Rectal smooth muscle tissue (tissue), 1 donor: ENCODE data around the gene C1QTNF4.
"Not testable (repeated sequence)": the region's sequence is repeated elsewhere in the genome, so short reads cannot be mapped to it uniquely, and the experiment has no call there.

ENCODE experiments used
- H3K27ac ChIP-seq: one replicate; pipeline ENCODE4 v1.7.0; 2013; ENCODE audit warnings: low read depth, low read length, inconsistent platforms
- H3K27me3 ChIP-seq: one replicate; pipeline ENCODE4 v1.7.0; 2013; ENCODE audit warnings: low read length; ENCODE audit not compliant: control insufficient read depth, insufficient read depth
- H3K36me3 ChIP-seq: one replicate; pipeline ENCODE4 v1.7.0; 2013; ENCODE audit warnings: low read length; ENCODE audit not compliant: control insufficient read depth, insufficient read depth
- H3K4me1 ChIP-seq: one replicate; pipeline ENCODE4 v1.7.0; 2013; ENCODE audit warnings: low read length; ENCODE audit not compliant: control insufficient read depth, insufficient read depth
- H3K4me3 ChIP-seq: one replicate; pipeline ENCODE4 v1.7.0; 2013; ENCODE audit warnings: low read length
- H3K9ac ChIP-seq: one replicate; pipeline ENCODE4 v1.7.0; 2013; ENCODE audit warnings: low read length

Gene C1QTNF4

DNA sequence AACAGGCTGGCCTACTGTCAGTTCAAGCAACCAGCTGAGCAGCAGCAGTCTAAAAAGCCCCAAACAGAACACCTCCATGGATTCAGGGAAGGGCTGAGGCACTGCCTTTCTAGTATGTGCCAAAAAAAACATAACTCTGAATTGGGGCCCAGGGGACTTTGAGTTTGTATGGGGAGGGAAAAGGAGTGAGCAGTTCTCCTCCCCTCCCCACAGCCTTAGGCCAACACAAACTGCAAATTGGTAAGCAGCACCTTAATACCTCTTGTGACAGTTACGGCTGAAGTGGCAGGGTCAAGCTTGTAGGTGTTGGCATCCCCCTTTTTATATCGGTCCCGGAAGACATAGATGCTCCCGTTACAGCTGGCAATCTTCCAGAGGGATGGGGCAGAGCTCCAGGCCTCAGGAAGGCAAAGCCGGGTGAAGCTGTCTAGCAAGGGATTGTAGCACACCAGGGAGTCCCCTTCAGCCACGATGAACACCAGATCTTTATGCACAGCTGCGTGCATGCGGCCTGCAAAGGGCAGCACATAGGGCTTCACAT is 21.4 kb downstream of the C1QTNF4 start:
- no peaks in the 10 kb centered on the region for H3K27me3 ChIP-seq
- no peak overlapping the region for H3K9ac ChIP-seq
- H3K4me3 ChIP-seq = no peak overlapping the region
- H3K4me1 ChIP-seq = peaks cover 6% of the 10 kb centered on the region
- peaks cover 20% of the 10 kb centered on the region for H3K36me3 ChIP-seq
- H3K27ac ChIP-seq = no peak overlapping the region

DNA sequence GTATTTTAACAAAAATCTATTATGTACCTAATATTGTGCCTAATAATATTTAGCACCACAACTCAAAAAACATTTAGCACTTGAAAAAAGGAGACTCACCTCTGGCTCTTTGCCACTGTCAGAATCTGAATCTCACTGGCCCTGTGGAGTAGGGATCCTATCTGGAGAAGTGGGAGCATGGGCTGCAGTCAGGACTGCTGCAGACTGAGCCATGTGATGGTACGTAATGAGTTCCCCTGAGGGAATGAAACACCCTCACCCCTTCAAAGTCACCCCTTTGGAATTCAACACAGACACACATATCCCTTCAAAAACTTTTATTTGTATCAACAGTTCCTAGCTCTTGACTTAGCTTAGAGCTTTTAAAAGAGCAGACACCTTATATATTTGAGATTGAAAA is 22.3 kb downstream of the C1QTNF4 start:
- Histone ChIP-seq H3K4me3 (no peak overlapping the region), H3K27me3 (no peaks in the 10 kb centered on the region), H3K27ac (no peak overlapping the region), H3K9ac (no peak overlapping the region), H3K4me1 (no peaks in the 10 kb centered on the region), H3K36me3 (peaks cover 18% of the 10 kb centered on the region)

DNA sequence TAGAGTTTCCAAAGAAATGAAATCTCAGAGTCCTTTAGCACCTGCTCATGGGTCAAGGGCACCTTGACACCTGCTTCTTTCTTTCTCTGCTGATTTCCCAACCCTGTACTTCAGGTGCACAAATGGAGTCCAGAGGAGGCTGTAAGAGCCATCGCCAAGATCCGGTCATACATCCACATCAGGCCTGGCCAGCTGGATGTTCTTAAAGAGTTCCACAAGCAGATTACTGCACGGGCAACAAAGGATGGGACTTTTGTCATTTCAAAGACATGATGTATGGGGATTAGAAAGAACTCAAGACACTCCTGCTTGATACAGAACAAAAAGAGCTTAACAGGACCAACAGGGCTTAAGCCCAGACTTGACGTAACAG is 22.9 kb downstream of the C1QTNF4 start:
- no peak overlapping the region for H3K27ac ChIP-seq
- no peak overlapping the region for H3K9ac ChIP-seq
- H3K36me3 ChIP-seq = peaks cover 17% of the 10 kb centered on the region

DNA sequence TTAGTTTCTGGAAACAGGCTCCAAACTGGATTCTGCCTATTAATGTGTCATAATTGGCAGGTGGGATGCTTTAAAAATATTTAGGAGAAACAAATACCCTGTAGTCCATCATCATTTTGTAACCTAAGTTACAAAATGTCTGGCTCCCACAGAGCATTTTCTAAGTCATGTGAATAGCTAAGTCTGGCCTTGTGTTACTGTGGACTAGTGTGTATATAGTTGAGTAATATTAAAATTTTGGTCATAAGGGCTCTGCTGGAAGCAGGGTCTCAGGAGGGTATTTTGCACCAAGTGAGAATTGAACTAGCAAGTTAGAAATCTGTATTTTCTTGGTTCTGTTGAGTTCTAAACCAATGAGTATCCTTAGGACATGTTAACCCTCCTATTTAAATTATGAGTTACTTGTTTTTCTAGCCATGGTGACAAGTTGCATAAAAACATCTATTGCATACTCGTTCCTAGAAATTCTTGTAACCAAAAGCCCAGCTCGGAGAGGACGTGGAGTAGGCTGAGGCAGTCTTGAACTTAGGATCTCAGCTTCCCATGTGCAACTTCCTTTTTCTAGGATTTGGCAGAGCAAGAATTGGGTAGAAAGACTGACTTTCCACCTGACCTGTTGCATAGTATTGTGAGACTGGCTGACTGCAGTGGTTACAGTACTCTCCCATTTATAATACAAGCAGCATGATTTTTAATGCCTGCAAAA is 23.4 kb downstream of the C1QTNF4 start:
- Histone ChIP-seq H3K36me3 (peaks cover 17% of the 10 kb centered on the region), H3K27me3 (no peaks in the 10 kb centered on the region), H3K4me3 (no peak overlapping the region), H3K27ac (no peak overlapping the region), H3K4me1 (peaks cover 2% of the 10 kb centered on the region), H3K9ac (no peak overlapping the region)

More for the DNA sequence above, 22.9 kb downstream of the C1QTNF4 start:
- no peaks in the 10 kb centered on the region for H3K27me3 ChIP-seq
- no peak overlapping the region for H3K4me3 ChIP-seq
- peaks cover 2% of the 10 kb centered on the region for H3K4me1 ChIP-seq

DNA sequence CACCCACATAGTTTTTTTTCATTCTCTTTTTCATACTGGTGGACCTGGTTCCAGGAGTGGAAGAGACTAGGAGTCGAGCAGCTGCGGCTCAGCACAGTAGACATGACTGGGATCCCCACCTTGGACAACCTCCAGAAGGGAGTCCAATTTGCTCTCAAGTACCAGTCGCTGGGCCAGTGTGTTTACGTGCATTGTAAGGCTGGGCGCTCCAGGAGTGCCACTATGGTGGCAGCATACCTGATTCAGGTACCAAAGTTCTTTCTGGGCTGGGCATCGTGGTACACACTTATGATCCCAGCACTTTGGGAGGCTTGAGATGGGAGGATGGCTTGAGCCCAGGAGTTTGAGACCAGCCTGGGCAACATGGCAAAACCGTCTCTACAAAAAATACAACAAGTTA is 24.6 kb downstream of the C1QTNF4 start:
- Histone ChIP-seq H3K27me3 (no peaks in the 10 kb centered on the region), H3K9ac (no peak overlapping the region), H3K36me3 (peaks cover 17% of the 10 kb centered on the region), H3K4me1 (peaks cover 5% of the 10 kb centered on the region), H3K4me3 (no peak overlapping the region), H3K27ac (no peak overlapping the region)

DNA sequence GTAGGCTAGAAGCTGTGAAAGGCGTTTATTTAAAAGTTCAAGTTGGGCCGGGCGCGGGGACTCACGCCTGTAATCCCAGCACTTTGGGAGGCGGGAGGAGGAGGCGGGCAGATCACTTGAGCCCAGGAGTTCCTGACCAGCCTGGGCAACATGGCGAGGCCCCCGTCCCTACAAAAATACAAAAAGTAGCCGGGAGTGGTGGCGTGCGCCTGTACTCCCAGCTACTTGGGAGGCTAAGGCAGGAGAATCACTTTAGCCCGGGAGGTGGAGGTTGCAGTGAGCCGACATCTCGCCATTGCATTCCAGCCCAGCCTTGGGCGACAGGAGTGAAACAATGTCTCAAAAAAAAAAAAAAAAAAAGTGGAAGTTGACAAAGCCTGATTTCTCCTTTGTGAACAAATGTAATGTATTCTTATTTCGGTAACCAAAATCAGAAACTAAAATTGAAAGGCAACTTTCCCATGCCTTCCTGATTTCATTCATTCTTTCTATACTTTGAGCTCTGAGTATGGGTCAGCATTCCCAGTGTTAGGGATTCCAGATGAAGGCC is 28.0 kb downstream of the C1QTNF4 start:
- Histone ChIP-seq H3K27me3 (no peaks in the 10 kb centered on the region), H3K4me1 (peaks cover 5% of the 10 kb centered on the region), H3K4me3 (peak overlapping the region; percentile 88), H3K36me3 (peaks cover 7% of the 10 kb centered on the region), H3K27ac (peak overlapping the region; percentile 79), H3K9ac (peak overlapping the region; percentile 70)

DNA sequence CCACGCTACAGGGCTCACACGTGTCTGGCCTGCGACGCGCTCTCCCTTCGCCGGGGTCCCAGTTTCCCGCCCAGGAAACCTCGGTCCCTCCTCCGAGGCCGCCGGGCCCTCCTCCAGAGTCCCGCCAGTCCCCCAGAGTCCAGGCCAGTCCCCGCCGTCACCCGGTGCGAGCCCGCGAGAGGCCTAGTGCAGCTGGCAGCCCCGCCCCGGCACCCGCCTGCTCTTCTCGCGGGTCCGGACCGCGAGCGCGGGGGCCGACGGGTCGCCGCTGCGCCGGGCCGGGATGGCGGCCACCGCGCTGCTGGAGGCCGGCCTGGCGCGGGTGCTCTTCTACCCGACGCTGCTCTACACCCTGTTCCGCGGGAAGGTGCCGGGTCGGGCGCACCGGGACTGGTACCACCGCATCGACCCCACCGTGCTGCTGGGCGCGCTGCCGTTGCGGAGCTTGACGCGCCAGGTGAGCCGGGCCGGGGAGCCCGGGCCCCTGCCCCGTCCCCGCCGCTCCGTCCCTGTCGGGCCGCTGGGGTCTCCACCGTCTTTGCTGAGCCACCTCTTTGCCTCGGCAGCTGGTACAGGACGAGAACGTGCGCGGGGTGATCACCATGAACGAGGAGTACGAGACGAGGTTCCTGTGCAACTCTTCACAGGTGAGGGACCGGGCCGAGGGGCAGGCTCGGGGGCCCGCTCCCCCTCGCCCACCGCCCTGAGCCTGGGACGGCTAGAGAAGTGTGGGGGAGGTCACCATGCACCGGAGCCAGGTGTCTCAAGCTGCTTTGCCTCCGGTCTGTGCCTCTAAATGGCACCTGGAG is 28.7 kb downstream of the C1QTNF4 start, which contains the start of gene PTPMT1:
PTPMT1 (plus strand) TSS at position 260 of the 809 bp plus-strand sequence; CDS start at position 284, 24 bp downstream.
- H3K27ac ChIP-seq = peak within 1 kb of the TSS; percentile 79
- H3K36me3 ChIP-seq = peaks cover 3% of the 10 kb centered on the region
- H3K4me3 ChIP-seq = peak within 1 kb of the TSS; percentile 88
- H3K9ac ChIP-seq = peak within 1 kb of the TSS; percentile 77
- peaks cover 5% of the 10 kb centered on the region for H3K4me1 ChIP-seq
- H3K27me3 ChIP-seq = no peaks in the 10 kb centered on the region

DNA sequence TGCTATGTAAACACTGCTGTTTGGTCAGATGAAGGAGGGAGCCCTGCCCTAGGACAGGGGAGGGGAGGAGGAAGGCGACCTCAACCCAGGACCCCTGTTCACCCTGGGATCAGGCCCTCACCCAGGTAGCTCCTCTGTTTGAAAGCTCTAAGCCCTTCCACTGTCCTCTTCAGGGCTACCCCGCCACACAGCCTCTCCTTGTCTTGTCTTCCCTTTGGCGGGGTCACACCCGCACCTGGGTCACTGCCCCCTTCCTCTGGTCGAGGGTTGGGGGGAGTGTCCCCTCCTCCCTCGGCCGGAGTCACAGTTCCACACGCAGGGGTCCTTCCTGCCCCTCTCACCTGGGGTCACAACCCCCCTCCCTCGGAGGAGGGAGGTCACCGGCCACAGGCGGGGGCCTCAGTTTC is 29.3 kb downstream of the C1QTNF4 start:
- no peaks in the 10 kb centered on the region for H3K27me3 ChIP-seq
- H3K4me3 ChIP-seq = peak overlapping the region; percentile 88
- H3K4me1 ChIP-seq = peaks cover 5% of the 10 kb centered on the region
- H3K36me3 ChIP-seq = peaks cover 3% of the 10 kb centered on the region
- H3K27ac ChIP-seq = peak overlapping the region; percentile 79
- peak overlapping the region; percentile 77 for H3K9ac ChIP-seq

DNA sequence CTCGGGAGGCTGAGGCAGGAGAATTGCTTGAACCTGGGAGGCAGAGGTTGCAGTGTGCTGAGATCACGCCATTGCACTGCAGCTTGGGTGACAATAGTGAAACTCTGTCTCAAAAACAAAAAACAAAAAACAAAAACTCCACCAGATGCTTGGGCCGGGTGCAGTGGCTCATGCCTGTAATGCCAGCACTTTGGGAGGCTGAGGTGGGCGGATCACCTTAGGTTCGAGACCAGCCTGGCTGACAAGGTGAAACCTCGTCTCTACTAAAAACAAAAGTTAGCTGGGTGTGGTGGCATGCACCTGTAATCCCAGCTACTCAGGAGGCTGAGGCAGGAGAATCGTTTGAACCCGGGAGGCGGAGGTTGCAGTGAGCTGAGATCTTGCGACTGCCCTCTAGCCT is 29.8 kb downstream of the C1QTNF4 start:
- not testable (repeated sequence) for H3K4me1 ChIP-seq, H3K27ac ChIP-seq, H3K4me3 ChIP-seq, H3K36me3 ChIP-seq, H3K9ac ChIP-seq, H3K27me3 ChIP-seq

DNA sequence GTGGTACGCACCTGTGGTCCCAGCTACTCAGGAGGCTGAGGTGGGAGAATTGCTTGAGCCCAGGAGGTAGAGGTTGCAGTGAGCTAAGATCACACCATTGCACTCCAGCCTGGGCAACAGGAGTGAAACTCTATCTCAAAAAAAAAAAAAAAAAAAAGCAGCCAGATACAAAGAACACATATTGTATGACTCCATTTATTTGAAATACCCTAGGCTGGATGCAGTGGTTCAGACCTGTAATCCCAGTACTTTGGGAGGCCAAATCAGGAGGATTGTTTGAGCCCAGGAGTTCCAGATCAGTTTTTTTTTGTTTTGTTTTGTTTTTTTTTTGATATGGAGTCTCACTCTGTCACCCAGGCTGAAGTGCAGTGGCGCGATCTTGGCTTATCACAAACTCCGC is 31.8 kb downstream of the C1QTNF4 start:
- H3K4me1 ChIP-seq, H3K27ac ChIP-seq, H3K27me3 ChIP-seq, H3K4me3 ChIP-seq, H3K9ac ChIP-seq, H3K36me3 ChIP-seq: not testable (repeated sequence)

DNA sequence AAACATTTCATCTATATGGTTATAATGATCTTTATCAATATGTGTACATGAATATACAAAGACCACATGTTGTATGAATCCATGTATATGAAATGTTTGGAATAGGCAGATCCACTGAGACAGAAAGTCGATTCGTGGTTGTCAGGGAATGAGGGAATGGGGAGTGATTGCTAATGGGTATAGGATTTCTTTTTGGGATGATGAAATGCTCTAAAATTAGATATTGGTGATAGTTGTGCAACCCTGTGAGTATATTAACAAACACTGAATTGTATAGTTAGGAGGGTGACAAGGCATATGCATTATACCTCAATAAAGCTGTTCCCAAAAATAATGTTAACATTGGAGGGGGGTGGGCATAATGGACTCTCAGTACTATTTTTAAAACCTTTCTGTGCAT is 33.8 kb downstream of the C1QTNF4 start:
- H3K36me3 ChIP-seq = no peaks in the 10 kb centered on the region
- no peaks in the 10 kb centered on the region for H3K27me3 ChIP-seq
- H3K9ac ChIP-seq = no peak overlapping the region
- H3K27ac ChIP-seq = no peak overlapping the region
- H3K4me1 ChIP-seq = peaks cover 3% of the 10 kb centered on the region
- no peak overlapping the region for H3K4me3 ChIP-seq

DNA sequence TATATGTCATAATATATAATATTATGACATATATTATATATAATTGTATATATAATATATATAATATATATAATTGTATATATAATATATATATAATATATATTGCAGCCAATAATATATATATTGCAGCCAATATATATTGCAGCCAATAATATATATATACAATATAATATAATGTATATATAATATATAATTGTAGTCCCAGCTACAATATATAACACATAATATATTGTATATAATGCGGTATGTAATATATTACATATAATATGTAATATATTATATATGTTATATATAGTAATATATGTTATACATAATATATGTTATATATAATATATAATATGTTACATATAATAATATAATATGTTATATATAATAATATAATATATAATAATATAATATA is 35.5 kb downstream of the C1QTNF4 start:
- Histone ChIP-seq H3K27me3 (no peaks in the 10 kb centered on the region), H3K36me3 (no peaks in the 10 kb centered on the region), H3K4me1 (no peaks in the 10 kb centered on the region), H3K27ac (no peak overlapping the region), H3K4me3 (no peak overlapping the region), H3K9ac (no peak overlapping the region)
